GM23248 (cell line): ENCODE measurements around the gene AAK1.

Source experiments
- EZH2 ChIP-seq: fragments of 200-600 bp; sonication (generic); IDR thresholded peaks from 2 replicates; pipeline ENCODE4 v1.6.1; 2018; ENCODE audit warnings: antibody characterized with exemption, mild to moderate bottlenecking; ENCODE audit not compliant: insufficient read depth, poor library complexity, severe bottlenecking
- EZH2phosphoT487 ChIP-seq: fragments of 200-600 bp; sonication (generic); IDR thresholded peaks from 2 replicates; pipeline ENCODE4 v1.6.1; 2018; ENCODE audit warnings: antibody characterized with exemption, moderate library complexity, mild to moderate bottlenecking, low read depth; ENCODE audit not compliant: insufficient read depth

GRCh38 chr2:69456950-69457445 lies 186.5 kb downstream of the AAK1 start:
- TF ChIP-seq EZH2 (no peak), EZH2phosphoT487 (no peak)
